GM12875 (cell line): ENCODE measurements around the gene DHRS7B.

ENCODE experiments used
- H3K4me3 ChIP-seq: one replicate; pipeline ENCODE4 v1.5.1; 2011; ENCODE audit warnings: low read depth, low read length, control low read depth
- TF ChIP-seq, protein P1 (sequence below): IDR thresholded peaks from 2 replicates; pipeline ENCODE4 v1.5.1; 2011; ENCODE audit warnings: low read depth, mild to moderate bottlenecking, control low read depth, inconsistent platforms, low read length, moderate library complexity, borderline replicate concordance; ENCODE audit not compliant: insufficient read depth

Gene DHRS7B

DNA sequence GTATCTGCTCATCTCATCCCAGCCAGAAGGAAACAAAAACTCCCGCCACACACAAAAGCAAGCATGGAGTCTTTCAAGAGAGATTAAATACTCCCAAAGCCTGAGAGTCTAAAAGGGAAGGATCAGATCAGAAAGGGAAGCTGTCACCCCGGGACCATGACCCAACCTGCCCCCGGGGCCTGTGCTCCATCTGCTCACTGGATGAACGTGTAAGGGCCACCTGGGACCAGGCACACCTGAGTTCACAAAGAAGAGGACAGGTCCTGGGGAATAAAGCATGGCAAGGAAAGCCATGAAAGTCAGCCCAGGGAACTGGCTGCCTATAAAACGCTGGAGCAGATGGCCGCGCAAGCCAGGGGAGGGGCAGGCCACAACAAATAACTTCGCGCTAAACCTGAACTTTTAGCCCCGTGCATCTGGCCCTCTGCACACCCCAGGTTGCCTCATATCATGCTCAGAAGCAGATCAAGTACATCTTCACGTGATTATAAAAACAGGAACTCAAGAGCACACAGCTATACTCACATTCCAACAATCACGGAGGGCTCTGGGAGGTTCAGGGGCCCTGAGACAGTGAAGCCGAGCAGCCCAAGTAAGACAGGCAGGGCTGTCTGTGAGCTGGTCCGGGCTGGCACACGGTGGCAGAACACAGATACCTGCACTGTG, 83.8 kb downstream of the DHRS7B start:
- H3K4me3 ChIP-seq: no peak overlapping the region
- TF ChIP-seq, protein P1, sequence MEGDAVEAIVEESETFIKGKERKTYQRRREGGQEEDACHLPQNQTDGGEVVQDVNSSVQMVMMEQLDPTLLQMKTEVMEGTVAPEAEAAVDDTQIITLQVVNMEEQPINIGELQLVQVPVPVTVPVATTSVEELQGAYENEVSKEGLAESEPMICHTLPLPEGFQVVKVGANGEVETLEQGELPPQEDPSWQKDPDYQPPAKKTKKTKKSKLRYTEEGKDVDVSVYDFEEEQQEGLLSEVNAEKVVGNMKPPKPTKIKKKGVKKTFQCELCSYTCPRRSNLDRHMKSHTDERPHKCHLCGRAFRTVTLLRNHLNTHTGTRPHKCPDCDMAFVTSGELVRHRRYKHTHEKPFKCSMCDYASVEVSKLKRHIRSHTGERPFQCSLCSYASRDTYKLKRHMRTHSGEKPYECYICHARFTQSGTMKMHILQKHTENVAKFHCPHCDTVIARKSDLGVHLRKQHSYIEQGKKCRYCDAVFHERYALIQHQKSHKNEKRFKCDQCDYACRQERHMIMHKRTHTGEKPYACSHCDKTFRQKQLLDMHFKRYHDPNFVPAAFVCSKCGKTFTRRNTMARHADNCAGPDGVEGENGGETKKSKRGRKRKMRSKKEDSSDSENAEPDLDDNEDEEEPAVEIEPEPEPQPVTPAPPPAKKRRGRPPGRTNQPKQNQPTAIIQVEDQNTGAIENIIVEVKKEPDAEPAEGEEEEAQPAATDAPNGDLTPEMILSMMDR: no peak

DNA sequence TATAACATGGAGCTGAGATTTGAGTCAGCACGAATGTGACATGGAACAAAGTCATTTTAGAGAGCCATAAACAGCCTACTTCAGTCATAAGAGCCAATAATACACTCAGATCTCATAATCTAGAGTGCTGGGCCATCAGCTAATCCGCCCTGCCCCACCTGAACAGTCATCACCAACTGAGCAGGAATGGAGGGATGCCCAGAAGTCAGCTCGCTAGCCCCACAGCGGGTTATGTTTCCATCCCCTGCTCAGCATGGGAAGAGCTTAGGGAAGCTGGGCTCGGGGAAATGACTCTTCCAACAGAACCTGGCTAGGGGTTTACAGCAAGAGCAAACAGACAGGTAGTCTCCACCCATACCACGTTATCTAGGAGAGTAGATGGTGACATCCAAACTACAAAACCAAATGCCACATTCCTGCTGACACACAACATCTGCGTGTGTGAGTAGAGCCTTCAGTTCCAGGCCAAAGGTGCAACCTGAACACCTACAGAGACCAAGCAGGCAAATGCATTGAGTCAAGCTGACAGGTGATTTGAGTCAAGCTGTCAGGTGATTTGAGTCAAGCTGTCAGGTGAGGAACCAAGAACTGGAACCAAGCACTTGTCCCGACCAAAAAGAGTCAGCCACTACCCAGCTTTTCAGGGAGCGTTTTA, 85.2 kb downstream of the DHRS7B start:
- TF ChIP-seq, protein P1: no peak
- H3K4me3 ChIP-seq: peak overlapping the region; percentile 28

DNA sequence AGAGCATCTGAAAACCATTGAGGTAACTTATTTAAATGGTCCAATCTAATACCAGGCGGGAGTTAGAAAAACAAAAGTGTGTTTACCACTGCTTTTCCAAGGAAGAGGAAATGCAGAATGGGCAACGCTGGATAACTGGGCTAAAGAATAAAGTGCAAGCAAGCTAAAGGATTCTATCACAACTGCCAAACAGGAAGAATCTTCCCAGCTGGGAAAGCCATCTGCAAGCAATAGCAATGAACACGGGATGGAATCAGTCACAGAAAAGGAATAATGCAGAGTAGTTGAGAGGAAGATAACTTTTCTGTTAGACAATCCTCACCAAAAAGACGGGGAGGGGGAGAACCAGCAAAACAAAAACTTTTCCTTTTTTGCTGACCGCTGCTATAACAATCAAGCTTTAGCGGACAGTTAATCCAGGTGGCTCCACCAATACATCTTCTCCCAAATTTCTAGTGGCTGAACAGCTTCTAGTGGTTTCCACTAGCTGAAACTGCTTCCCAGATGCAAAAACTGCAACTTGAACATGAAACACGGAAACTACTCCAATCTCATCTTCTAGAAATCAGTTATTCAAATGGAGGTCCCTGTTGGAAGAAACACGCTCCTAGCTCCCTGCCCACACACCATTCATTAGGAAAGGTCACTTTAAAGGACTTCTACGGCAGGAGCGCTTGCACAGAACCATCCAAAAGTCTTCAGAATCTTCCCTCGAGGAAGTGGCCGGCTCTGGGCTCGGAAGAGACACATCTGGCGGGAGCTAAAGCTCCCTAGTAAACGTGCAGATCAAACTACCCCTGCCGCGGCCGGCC, 86.3 kb downstream of the DHRS7B start:
- H3K4me3 ChIP-seq: peak overlapping the region; percentile 100
- TF ChIP-seq, protein P1: no peak

GRCh38 chr17:21213638-21214014, 86.9 kb downstream of the DHRS7B start:
- TF ChIP-seq, protein P1: no peak
- peak overlapping the region; percentile 100 for H3K4me3 ChIP-seq

- TF ChIP-seq, protein P1: no peak
- H3K4me3 ChIP-seq: peak within 1 kb of the TSS; percentile 100
Observed at GRCh38 chr17:21214015-21214776, 87.4 kb downstream of the DHRS7B start, which contains the start of gene TMEM11. TSS of gene TMEM11 (minus strand) at chr17:21214161. CDS start at chr17:21214152, 9 bp downstream.

GRCh38 chr17:21214777-21215541, 88.2 kb downstream of the DHRS7B start:
- TF ChIP-seq, protein P1: no peak
- peak overlapping the region; percentile 100 for H3K4me3 ChIP-seq
